ENCODE data around the gene HOXA3. TPM values are rescaled to one million over a fixed set of nuclear protein-coding genes. Genes with fewer than 3 reads are reported as not detected.

Gene HOXA3
- polyA plus RNA-seq, 1 donor (not counting 4 experiments of a cell fraction or from before 2014, with no cell fraction given) = 0.58 TPM

DNA sequence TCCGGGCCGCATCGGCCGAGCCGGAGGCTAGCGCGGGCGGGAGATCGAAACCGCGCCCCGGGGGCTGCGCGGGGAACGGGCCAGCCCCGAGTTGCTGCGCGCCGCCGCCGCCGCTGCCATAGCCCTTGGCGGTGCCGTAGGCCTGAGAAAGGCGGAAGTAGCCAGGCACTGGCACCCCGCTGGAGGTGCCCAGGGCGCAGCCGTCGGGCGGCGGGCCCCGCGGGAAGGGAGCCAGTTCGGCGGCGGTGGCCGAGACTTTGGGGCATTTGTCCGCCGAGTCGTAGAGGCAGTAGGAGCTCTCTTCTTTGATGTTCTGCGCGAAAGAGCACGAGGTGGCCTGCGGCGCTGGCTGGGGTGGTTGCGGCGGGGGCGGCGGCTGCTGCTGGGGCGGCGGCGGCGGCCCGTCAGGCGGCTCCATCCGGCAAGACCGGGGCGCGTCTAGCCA is 21.1 kb upstream of the HOXA3 start:
- H3K79me2 ChIP-seq (ENCODE audit: control insufficient read depth, insufficient read depth, low read length) = peaks cover 41% of the 10 kb centered on the region
- no peaks in the 10 kb centered on the region for H4K20me1 ChIP-seq (ENCODE audit: control insufficient read depth, extremely low read depth, insufficient read depth, low read length)
- H2AFZ ChIP-seq (ENCODE audit: control insufficient read depth, low read length) = peak overlapping the region; percentile 67
- DNase-seq (ENCODE audit: low read depth, low spot score) (no peak), FAIRE-seq (no peak)
- peak overlapping the region; percentile 78 to 94 (median 84) for H3K4me3 ChIP-seq (ENCODE audit: control insufficient read depth in 2 of 3, extremely low read depth in 1 of 3, insufficient read depth in 2 of 3, low read depth in 1 of 3, low read length in 3 of 3)
- H3K4me1 ChIP-seq (ENCODE audit: control insufficient read depth, extremely low read depth, insufficient read depth, low read length) = peaks cover 25% of the 10 kb centered on the region
- no peaks in the 10 kb centered on the region for H3K9me3 ChIP-seq (ENCODE audit: control insufficient read depth, low read depth, low read length)
- dilution Hi-C loops (cut with MboI; ENCODE audit: extremely low pct_ligation_motif_present, low sequenced_read_pairs) = no loop called here
- peak overlapping the region; percentile 83 for H3K9ac ChIP-seq (ENCODE audit: control insufficient read depth, extremely low read depth, insufficient read depth, low read length)
- peaks cover 0 to 4% of the 10 kb centered on the region in 2 experiments for H3K36me3 ChIP-seq (ENCODE audit: control insufficient read depth in 2 of 2, extremely low read depth in 1 of 2, insufficient read depth in 2 of 2, low read length in 2 of 2)
- H3K27me3 ChIP-seq (ENCODE audit: control insufficient read depth, extremely low read depth, insufficient read depth, low read length) = peaks cover 6% of the 10 kb centered on the region
- H3K4me2 ChIP-seq (ENCODE audit: control insufficient read depth, extremely low read depth, insufficient read depth, low read depth, low read length) = peak overlapping the region; percentile 98
- no peaks in the 10 kb centered on the region for H3K9me1 ChIP-seq (ENCODE audit: control insufficient read depth, extremely low read depth, insufficient read depth, low read length)
- TF ChIP-seq CTCF (optimal IDR thresholded peaks at IDR 0.05 in 1 of 3, IDR thresholded peaks at IDR 0.05 in 1 of 3, conservative IDR thresholded peaks at IDR 0.05 in 1 of 3; ENCODE audit: extremely low read depth in 1 of 3, insufficient read depth in 2 of 3, low read length in 3 of 3) (no peak), EZH2 (IDR thresholded peaks at IDR 0.05; ENCODE audit: low read length) (no peak)
- H3K27ac ChIP-seq (ENCODE audit: control insufficient read depth, insufficient read depth, low read length) = peak overlapping the region; percentile 54

- DNase-seq (ENCODE audit: low read depth, low spot score) (no peak), FAIRE-seq (no peak)
- Histone ChIP-seq H3K79me2 (ENCODE audit: control insufficient read depth, insufficient read depth, low read length) (peaks cover 47% of the 10 kb centered on the region), H3K36me3 (ENCODE audit: control insufficient read depth in 2 of 2, extremely low read depth in 1 of 2, insufficient read depth in 2 of 2, low read length in 2 of 2) (peaks cover 0 to 4% of the 10 kb centered on the region in 2 experiments), H2AFZ (ENCODE audit: control insufficient read depth, low read length) (peak overlapping the region; percentile 54), H3K9me3 (ENCODE audit: control insufficient read depth, low read depth, low read length) (no peaks in the 10 kb centered on the region), H3K4me3 (ENCODE audit: control insufficient read depth in 2 of 3, extremely low read depth in 1 of 3, insufficient read depth in 2 of 3, low read depth in 1 of 3, low read length in 3 of 3) (peak overlapping the region; percentile 78 to 94 (median 84)), H3K4me1 (ENCODE audit: control insufficient read depth, extremely low read depth, insufficient read depth, low read length) (peaks cover 30% of the 10 kb centered on the region), H3K27ac (ENCODE audit: control insufficient read depth, insufficient read depth, low read length) (peak overlapping the region; percentile 54), H3K9me1 (ENCODE audit: control insufficient read depth, extremely low read depth, insufficient read depth, low read length) (no peaks in the 10 kb centered on the region), H3K9ac (ENCODE audit: control insufficient read depth, extremely low read depth, insufficient read depth, low read length) (peak overlapping the region; percentile 83), H4K20me1 (ENCODE audit: control insufficient read depth, extremely low read depth, insufficient read depth, low read length) (no peaks in the 10 kb centered on the region), H3K4me2 (ENCODE audit: control insufficient read depth, extremely low read depth, insufficient read depth, low read depth, low read length) (peak overlapping the region; percentile 98), H3K27me3 (ENCODE audit: control insufficient read depth, extremely low read depth, insufficient read depth, low read length) (peaks cover 6% of the 10 kb centered on the region)
- dilution Hi-C loops (cut with MboI; ENCODE audit: extremely low pct_ligation_motif_present, low sequenced_read_pairs) = no loop called here
- TF ChIP-seq CTCF (optimal IDR thresholded peaks at IDR 0.05 in 1 of 3, IDR thresholded peaks at IDR 0.05 in 1 of 3, conservative IDR thresholded peaks at IDR 0.05 in 1 of 3; ENCODE audit: extremely low read depth in 1 of 3, insufficient read depth in 2 of 3, low read length in 3 of 3) = no peak
- no peak for TF ChIP-seq EZH2 (IDR thresholded peaks at IDR 0.05; ENCODE audit: low read length)
Observed at GRCh38 chr7:27172823-27173510, 20.6 kb upstream of the HOXA3 start.

Measured in keratinocyte (primary cell).